Measurements from ENCODE around the gene CD52. TPM values are rescaled to one million over a fixed set of nuclear protein-coding genes. Genes with fewer than 3 reads are reported as not detected.

Gene CD52
- total RNA-seq, 1 donor from 2014 or later: 7.3 TPM

- peak overlapping the region; percentile 51 for H3K4me2 ChIP-seq
- H3K4me3 Mint-ChIP-seq: peak overlapping the region; percentile 65
These were observed 33.2 kb downstream of the CD52 start for GRCh38 chr1:26350701-26351589.

GRCh38 chr1:26351590-26352337, 34.0 kb downstream of the CD52 start:
- H3K4me1 Mint-ChIP-seq: peaks cover 61% of the 10 kb centered on the region
- H3K9me3 Mint-ChIP-seq: no peaks in the 10 kb centered on the region
- DNase-seq (ENCODE audit: low spot score): peak; percentile 72
- H3K4me3 Mint-ChIP-seq: peak overlapping the region; percentile 56
- H3K9me3 ChIP-seq (ENCODE audit: low read depth): no peaks in the 10 kb centered on the region
- no peak overlapping the region for H3K9ac ChIP-seq
- H3K27me3 ChIP-seq: no peaks in the 10 kb centered on the region
- peak overlapping the region; percentile 51 for H3K4me2 ChIP-seq
- peaks cover 24% of the 10 kb centered on the region for H3F3A ChIP-seq (ENCODE audit: low read depth)
- H3K79me2 ChIP-seq (ENCODE audit: low read depth): no peaks in the 10 kb centered on the region
- H3K27me3 Mint-ChIP-seq (ENCODE audit: insufficient read depth, low read depth): peaks cover 10% of the 10 kb centered on the region
- TF ChIP-seq EZH2phosphoT487 (IDR thresholded peaks at IDR 0.05) (no peak), CTCF (IDR thresholded peaks at IDR 0.05) (no peak), EZH2 (IDR thresholded peaks at IDR 0.05) (no peak)
- no peak overlapping the region for H3K4me3 ChIP-seq
- no peak overlapping the region for H2AFZ ChIP-seq (replicated peaks)
- peaks cover 40% of the 10 kb centered on the region for H3K4me1 ChIP-seq
- H3K27ac ChIP-seq: peak overlapping the region; percentile 65
- H3K36me3 ChIP-seq: no peaks in the 10 kb centered on the region
- no peaks in the 10 kb centered on the region for H4K20me1 ChIP-seq (ENCODE audit: low read depth)
- no peaks in the 10 kb centered on the region for H3K36me3 Mint-ChIP-seq
- H3K27ac Mint-ChIP-seq: peak overlapping the region; percentile 97

More at GRCh38 chr1:26350701-26351589, 33.2 kb downstream of the CD52 start:
- peak; percentile 56 for DNase-seq (ENCODE audit: low spot score)
- Mint-ChIP-seq H3K9me3 (no peaks in the 10 kb centered on the region), H3K27me3 (ENCODE audit: insufficient read depth, low read depth) (peaks cover 10% of the 10 kb centered on the region), H3K27ac (peak overlapping the region; percentile 97), H3K4me1 (peaks cover 59% of the 10 kb centered on the region), H3K36me3 (no peaks in the 10 kb centered on the region)
- no peaks in the 10 kb centered on the region for H3K79me2 ChIP-seq (ENCODE audit: low read depth)
- TF ChIP-seq EZH2 (IDR thresholded peaks at IDR 0.05) (no peak), CTCF (IDR thresholded peaks at IDR 0.05) (no peak), EZH2phosphoT487 (IDR thresholded peaks at IDR 0.05) (no peak)
- H3F3A ChIP-seq (ENCODE audit: low read depth): peaks cover 24% of the 10 kb centered on the region
- peaks cover 40% of the 10 kb centered on the region for H3K4me1 ChIP-seq
- H3K4me3 ChIP-seq: no peak overlapping the region
- peak overlapping the region; percentile 65 for H3K27ac ChIP-seq
- H3K27me3 ChIP-seq: no peaks in the 10 kb centered on the region
- H3K9ac ChIP-seq: no peak overlapping the region
- H3K36me3 ChIP-seq: no peaks in the 10 kb centered on the region
- H4K20me1 ChIP-seq (ENCODE audit: low read depth): no peaks in the 10 kb centered on the region
- no peaks in the 10 kb centered on the region for H3K9me3 ChIP-seq (ENCODE audit: low read depth)
- no peak overlapping the region for H2AFZ ChIP-seq (replicated peaks)

GRCh38 chr1:26352338-26352679, 34.6 kb downstream of the CD52 start:
- Histone ChIP-seq H3K9ac (no peak overlapping the region), H3K4me1 (peaks cover 40% of the 10 kb centered on the region), H3K79me2 (ENCODE audit: low read depth) (no peaks in the 10 kb centered on the region), H3K27ac (peak overlapping the region; percentile 45), H2AFZ (replicated peaks) (no peak overlapping the region), H3K9me3 (ENCODE audit: low read depth) (no peaks in the 10 kb centered on the region), H3K4me2 (peak overlapping the region; percentile 51), H3K27me3 (no peaks in the 10 kb centered on the region), H4K20me1 (ENCODE audit: low read depth) (no peaks in the 10 kb centered on the region), H3F3A (ENCODE audit: low read depth) (peaks cover 24% of the 10 kb centered on the region), H3K4me3 (no peak overlapping the region), H3K36me3 (no peaks in the 10 kb centered on the region)
- Mint-ChIP-seq H3K4me3 (peak overlapping the region; percentile 56), H3K36me3 (no peaks in the 10 kb centered on the region), H3K27me3 (ENCODE audit: insufficient read depth, low read depth) (peaks cover 7% of the 10 kb centered on the region), H3K9me3 (no peaks in the 10 kb centered on the region), H3K27ac (peak overlapping the region; percentile 97), H3K4me1 (peaks cover 64% of the 10 kb centered on the region)
- no peak for DNase-seq (ENCODE audit: low spot score)
- no peak for TF ChIP-seq EZH2phosphoT487 (IDR thresholded peaks at IDR 0.05)
- TF ChIP-seq CTCF (IDR thresholded peaks at IDR 0.05): no peak
- no peak for TF ChIP-seq EZH2 (IDR thresholded peaks at IDR 0.05)

All from neural progenitor cell (in vitro differentiated cells).